ENCODE measurements around the gene IGSF21. TPM values are rescaled to one million over a fixed set of nuclear protein-coding genes. Genes with fewer than 3 reads are reported as not detected.

Gene IGSF21
- total and polyA plus RNA-seq, 10 of the 15 experiments (the other 5 are each of a cell fraction or from before 2014, with no cell fraction given), result 0.03 to 0.49 TPM; not detected in 8

DNA sequence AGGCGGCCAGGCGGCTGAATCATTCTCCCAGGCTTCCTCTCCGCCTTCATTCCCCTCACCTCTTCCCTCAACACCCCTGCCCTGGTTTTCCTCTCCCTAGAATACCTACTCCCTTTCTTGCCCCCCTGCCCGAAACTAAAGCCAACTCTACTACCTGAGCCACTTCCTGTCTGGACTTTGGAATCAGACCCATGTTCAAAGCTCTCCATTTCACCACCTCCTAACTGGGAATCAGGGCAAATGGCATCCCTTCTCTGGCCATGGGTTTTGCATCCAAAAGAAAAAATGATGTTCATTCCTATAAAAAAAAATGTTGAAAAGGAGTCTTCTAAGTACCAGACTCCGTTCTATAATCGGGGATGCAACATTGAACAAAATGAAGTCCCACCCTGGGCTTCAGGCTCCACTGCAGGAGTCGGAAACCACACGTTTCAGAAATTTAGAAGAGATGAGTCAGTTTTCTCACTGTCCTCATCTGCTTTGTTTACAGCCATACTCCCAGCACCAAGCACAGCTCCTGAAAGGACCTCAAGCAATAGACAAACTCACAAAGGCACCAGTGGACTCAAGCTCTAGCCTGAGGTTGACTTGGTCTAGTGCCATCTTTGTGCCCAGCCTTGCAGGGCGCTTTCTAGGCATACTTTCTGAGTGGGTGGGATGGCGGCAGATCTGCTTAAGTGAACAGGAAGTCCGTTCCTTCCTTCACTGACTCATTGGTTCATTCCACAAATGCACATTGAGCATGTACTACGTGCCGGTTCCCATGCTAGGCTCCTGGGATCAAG is 176.2 kb downstream of the IGSF21 start:
- TSS peak; percentile 47 for BruUV-seq (replicated peaks)
- Histone ChIP-seq H4K20me1 (ENCODE audit: control insufficient read depth, insufficient read depth) (no peaks in the 10 kb centered on the region), H3K4me3 (0 out of 2 replicates have a peak overlapping the region, but pooled peaks have one; percentile 22), H2AFZ (ENCODE audit: control insufficient read depth, low read depth, low read length) (no peak overlapping the region), H3K4me2 (ENCODE audit: control insufficient read depth, insufficient read depth) (peak overlapping the region; percentile 46), H3K79me2 (ENCODE audit: control insufficient read depth, insufficient read depth, low read length) (no peaks in the 10 kb centered on the region), H3K27ac (ENCODE audit: control insufficient read depth, insufficient read depth) (peak overlapping the region; percentile 72), H3K36me3 (ENCODE audit: control insufficient read depth in 2 of 2, insufficient read depth in 2 of 2, low read length in 1 of 2) (no peaks in the 10 kb centered on the region), H3K27me3 (replicated peaks in 1 of 2; ENCODE audit: control insufficient read depth in 2 of 2, insufficient read depth in 2 of 2, low read length in 1 of 2) (no peaks in the 10 kb centered on the region), H3K9ac (ENCODE audit: control insufficient read depth, insufficient read depth, low read length) (peak overlapping the region; percentile 52; the same call in 1 of the 2 replicates), H3K4me1 (ENCODE audit: control insufficient read depth, insufficient read depth, low read length) (peaks cover 46% of the 10 kb centered on the region), H3K9me3 (replicated peaks; ENCODE audit: control insufficient read depth, insufficient read depth, low read length) (no peaks in the 10 kb centered on the region)
- RAD21 ChIA-PET (ENCODE audit: unreplicated experiment), result interaction anchor here (1.6 to 1.7 kb wide), 2 partner anchors 19 to 56 kb away, joined by 3 to 7 read pairs; no protein-coding TSS in a partner anchor
- peak; percentile 71 for DNase-seq (ENCODE audit: low read depth, low spot score)
- intact Hi-C loops (cut with micrococcal nuclease; ENCODE audit: unreplicated experiment) (loop anchor here (2.0 kb wide), 1 partner anchor 63 kb away; no protein-coding TSS in a partner anchor), in situ Hi-C loops (cut with MboI) (no loop called here)
- peak; percentile 92 for FAIRE-seq
- POLR2A ChIA-PET, result interaction anchor here (0.7 kb wide), 1 partner anchor 42 kb away, joined by 3 read pairs; no protein-coding TSS in a partner anchor
- under 1% methylated on average over 12 of the region's 13 CpGs for WGBS (ENCODE audit: insufficient coverage, insufficient replicate concordance, low lambda C conversion rate, missing lambda C conversion rate)
- CTCF ChIA-PET, result interaction anchor here (1.5 to 3.6 kb wide), 4 partner anchors 15 to 56 kb away, joined by 3 to 31 read pairs (median 7); no protein-coding TSS in a partner anchor
- SMC1A ChIA-PET (ENCODE audit: uncharacterized antibody, unreplicated experiment), result interaction anchor here (1.0 to 3.7 kb wide), 5 partner anchors 10 to 36 kb away, joined by 3 to 25 read pairs (median 14); no protein-coding TSS in a partner anchor
- ATAC-seq, result peak; percentile 80
- TF ChIP-seq ZNF384 (IDR thresholded peaks at IDR 0.05; ENCODE audit: borderline replicate concordance, low read depth, low read length), result no peak
- no peak for TF ChIP-seq STAT1 (conservative IDR thresholded peaks at IDR 0.05)
- TF ChIP-seq SMAD1 (IDR thresholded peaks at IDR 0.05; ENCODE audit: low read depth, partially characterized antibody), result no peak
- TF ChIP-seq JUND (IDR thresholded peaks at IDR 0.05; ENCODE audit: low read depth, low read length), result no peak
- TF ChIP-seq, protein P1, sequence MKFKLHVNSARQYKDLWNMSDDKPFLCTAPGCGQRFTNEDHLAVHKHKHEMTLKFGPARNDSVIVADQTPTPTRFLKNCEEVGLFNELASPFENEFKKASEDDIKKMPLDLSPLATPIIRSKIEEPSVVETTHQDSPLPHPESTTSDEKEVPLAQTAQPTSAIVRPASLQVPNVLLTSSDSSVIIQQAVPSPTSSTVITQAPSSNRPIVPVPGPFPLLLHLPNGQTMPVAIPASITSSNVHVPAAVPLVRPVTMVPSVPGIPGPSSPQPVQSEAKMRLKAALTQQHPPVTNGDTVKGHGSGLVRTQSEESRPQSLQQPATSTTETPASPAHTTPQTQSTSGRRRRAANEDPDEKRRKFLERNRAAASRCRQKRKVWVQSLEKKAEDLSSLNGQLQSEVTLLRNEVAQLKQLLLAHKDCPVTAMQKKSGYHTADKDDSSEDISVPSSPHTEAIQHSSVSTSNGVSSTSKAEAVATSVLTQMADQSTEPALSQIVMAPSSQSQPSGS (IDR thresholded peaks at IDR 0.05; ENCODE audit: low read length), result no peak
- no peak for TF ChIP-seq NR2C2 (IDR thresholded peaks at IDR 0.05; ENCODE audit: borderline replicate concordance, control insufficient read depth, insufficient read length, low read depth)
- TF ChIP-seq MLLT1 (IDR thresholded peaks at IDR 0.05), result 0 out of 2 replicates have a peak, but pooled peaks have one; percentile 27
- no peak for TF ChIP-seq WRNIP1 (IDR thresholded peaks at IDR 0.05; ENCODE audit: borderline replicate concordance, low read depth, low read length)
- TF ChIP-seq, protein P2, sequence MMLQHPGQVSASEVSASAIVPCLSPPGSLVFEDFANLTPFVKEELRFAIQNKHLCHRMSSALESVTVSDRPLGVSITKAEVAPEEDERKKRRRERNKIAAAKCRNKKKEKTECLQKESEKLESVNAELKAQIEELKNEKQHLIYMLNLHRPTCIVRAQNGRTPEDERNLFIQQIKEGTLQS (IDR thresholded peaks at IDR 0.05; ENCODE audit: borderline replicate concordance, extremely low read depth, low read depth, low read length), result no peak
- TF ChIP-seq ASH2L (IDR thresholded peaks at IDR 0.05; ENCODE audit: borderline replicate concordance, low read depth), result 0 out of 2 replicates have a peak, but pooled peaks have one; percentile 32
- TF ChIP-seq GABPA (IDR thresholded peaks at IDR 0.05; ENCODE audit: low read depth), result no peak
- TF ChIP-seq IKZF2 (IDR thresholded peaks at IDR 0.05), result peak; percentile 50 to 85; a peak in 3 of 4 replicates
- TF ChIP-seq STAT3 (IDR thresholded peaks at IDR 0.05; ENCODE audit: low read depth, low read length), result no peak
- TF ChIP-seq, protein P3, sequence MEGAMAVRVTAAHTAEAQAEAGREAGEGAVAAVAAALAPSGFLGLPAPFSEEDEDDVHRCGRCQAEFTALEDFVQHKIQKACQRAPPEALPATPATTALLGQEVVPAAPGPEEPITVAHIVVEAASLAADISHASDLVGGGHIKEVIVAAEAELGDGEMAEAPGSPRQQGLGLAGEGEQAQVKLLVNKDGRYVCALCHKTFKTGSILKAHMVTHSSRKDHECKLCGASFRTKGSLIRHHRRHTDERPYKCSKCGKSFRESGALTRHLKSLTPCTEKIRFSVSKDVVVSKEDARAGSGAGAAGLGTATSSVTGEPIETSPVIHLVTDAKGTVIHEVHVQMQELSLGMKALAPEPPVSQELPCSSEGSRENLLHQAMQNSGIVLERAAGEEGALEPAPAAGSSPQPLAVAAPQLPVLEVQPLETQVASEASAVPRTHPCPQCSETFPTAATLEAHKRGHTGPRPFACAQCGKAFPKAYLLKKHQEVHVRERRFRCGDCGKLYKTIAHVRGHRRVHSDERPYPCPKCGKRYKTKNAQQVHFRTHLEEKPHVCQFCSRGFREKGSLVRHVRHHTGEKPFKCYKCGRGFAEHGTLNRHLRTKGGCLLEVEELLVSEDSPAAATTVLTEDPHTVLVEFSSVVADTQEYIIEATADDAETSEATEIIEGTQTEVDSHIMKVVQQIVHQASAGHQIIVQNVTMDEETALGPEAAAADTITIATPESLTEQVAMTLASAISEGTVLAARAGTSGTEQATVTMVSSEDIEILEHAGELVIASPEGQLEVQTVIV (IDR thresholded peaks at IDR 0.05; ENCODE audit: borderline replicate concordance, partially characterized antibody), result peak; percentile 17
- TF ChIP-seq EZH2 (IDR thresholded peaks at IDR 0.05; ENCODE audit: borderline replicate concordance, control insufficient read depth, low read depth, low read length), result no peak
- TF ChIP-seq TCF3 (IDR thresholded peaks at IDR 0.05; ENCODE audit: borderline replicate concordance, insufficient read depth, low read depth, low read length), result no peak

Data from GM12878 (cell line).